Measurements from ENCODE around the gene APP.

APP gene

DNA sequence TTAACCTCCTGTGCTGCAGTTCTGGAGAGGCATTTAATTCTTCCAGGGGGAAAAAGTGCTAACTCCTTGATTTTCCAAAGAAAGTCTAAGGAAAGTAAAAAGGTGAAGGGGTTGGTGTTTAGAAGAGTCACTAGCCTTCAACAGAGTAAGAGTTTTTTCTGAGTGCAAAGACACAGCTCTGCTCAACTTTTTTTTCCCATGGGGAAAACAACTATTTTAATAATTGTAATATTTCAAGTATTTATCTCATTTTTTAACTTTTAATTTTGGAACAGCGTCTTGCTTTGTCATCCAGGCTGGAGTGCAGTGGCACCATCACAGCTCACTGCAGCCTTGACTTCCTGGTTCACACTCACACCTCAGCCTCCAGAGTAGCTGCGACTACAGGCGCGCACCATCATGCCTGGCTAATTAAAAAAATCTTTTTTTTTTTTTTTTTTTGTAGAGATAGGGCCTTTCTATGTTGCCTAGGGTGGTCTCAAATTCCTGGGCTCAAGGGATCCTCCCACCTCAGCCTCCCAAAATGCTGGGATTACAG lies 202.6 kb downstream of the APP start:
- DNase-seq = peak; percentile 16

DNA sequence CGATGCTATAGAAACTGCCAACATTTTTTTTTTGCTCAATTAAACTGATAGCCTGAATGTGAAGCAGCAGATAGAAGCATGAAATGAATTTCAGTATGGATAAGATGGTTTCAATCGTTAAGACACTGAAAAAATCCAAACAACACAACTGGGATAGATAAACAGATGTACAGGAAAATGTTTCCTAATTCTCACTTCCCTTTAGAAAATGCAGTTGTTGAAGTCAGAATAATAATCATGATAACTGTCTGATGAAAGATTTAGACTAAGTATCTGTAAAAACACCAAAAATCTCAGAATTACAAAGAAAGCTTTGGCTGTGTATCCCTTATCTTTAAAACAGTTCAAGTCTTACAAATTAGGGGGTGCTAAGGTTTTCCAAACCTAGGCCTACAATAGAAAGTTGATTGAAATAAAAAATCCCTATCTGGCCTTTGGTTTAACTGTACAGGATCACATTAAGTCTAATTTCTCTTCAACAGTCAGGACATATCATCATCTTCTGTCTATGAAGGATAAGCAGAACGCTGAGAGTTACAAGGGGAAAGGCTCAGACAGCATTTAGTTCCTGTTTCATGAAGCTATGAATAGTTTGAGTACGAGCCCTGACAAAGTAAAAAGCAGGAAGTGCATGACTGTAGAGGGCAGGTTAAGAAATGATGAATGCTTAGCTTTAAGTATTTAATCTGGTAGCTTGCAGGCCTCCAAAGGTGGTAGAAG lies 203.2 kb downstream of the APP start:
- DNase-seq = no peak

DNA sequence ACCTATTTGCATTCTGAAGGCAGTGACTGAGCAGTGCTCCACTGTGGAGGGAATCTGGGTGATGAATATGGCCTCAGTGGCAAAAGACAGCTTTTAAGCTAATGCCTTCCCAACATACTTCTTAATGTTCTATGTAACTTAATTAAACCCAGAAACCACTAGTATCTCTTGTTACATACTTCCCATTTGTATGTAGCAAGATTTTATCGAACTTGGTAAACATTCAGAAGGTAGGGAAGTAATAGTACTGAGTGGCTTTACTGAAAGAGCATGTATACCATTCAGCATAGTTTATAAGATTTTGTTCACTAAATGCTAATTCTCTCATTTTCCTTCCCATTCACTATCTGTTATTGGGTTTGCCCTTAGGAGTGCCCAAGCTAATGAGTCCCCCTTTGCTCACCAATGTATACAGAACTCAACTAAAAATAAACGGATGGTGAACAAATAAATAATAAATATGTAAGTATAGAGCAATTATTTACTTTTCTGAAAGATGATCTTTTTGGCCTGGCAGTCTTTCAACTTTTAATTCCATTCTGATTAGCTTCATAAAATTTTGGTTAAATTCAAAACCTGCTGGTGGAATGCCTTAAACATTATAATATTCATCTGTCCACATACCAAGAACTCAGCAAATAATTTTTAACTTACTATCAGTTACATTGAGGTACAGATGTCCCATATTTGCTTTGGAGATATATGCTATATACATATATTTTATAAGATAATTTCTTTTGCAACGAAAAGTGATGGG lies 204.4 kb downstream of the APP start:
- DNase-seq = no peak

DNA sequence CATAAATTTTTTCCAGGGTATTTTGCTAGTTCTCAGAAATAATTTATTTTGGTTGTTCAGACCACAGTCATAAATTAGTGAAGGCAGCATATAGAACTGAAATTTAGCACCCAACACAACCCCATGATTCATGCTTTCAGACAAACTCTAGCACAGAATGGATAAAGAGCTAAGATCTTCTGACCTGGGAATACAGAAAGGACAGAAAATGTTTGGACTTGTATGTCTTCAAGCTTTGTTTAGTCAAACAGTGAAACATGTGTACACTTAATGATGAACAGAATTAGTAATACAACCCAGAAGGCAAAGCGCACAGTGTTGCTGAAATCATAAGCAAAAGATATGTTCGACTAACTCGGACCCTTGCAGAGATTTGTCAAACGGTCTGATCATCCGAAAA lies 205.6 kb downstream of the APP start:
- DNase-seq = no peak

DNA sequence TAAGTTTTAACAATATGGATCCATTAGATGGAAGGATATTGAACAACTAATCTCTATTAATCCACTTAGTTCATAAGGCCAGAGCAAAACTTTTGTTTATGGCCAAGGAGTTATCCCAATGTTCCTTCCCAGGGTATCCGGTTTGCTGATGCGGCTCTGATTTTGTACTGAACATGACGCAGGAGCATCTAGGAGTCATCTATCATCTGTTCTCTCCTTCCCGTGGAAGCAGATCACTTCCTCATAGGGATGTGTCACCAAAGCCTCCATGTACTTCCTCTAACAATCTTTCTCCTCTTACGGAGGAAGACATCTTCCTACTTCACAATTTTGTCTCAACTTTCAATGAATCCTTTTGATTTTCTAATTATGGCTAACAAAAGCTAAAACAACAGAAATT lies 206.6 kb downstream of the APP start:
- DNase-seq = no peak

DNA sequence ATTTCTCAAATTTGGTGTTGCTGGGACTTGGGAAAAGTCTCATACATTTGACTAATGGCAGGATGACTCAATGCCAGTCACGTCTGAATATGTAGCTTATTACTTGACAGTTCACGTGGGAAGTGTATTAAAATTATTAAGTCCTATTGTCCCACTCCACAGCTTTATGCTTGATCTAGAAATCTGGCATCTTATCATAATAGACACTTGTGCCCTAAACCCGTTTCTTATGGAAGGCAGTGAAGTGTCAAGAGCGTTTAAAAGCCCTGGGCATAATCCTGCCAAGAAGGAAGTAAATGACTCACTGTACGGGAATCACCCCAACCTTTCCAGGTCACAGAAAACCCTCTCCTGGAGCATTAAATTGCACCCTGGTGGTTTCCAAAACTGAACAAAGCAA lies 207.4 kb downstream of the APP start:
- DNase-seq = no peak

DNA sequence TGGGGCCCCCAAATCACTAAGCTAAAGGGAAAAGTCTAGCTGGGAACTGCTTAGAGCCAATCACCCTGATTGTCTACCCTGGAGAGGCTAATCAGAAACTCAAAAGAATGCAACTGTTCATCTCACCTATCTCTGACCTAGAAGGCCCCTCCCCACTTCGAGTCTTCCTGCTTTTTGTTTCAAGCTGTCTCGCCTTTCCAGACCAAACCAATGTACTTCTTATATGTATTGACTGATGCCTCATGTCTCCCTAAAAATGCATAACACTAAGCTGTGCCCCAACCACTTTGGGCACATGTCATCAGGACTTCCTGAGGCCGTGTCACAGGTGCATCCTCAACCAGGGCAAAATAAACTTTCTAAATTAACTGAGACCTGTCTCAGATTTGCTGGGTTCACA lies 209.5 kb downstream of the APP start:
- DNase-seq = no peak

DNA sequence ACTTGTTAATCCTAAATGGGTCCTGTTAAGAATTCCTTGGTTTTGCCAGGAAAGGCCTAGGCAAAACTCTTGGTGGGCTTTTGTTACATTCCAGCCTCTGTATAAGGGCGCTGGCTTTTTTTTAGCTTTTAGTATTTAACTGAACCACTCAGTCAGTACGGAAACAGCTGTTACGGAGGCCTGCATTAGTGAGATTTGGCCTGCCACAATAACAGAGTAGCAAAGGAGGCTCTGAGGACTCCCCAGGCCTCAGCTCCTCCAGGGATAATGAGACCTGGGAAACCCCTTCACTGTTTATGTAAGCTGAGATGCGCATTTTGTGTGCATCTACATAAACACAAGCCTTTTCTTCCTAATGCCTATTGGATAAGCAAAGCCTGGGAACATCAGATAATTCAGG lies 210.2 kb downstream of the APP start:
- DNase-seq = no peak

DNA sequence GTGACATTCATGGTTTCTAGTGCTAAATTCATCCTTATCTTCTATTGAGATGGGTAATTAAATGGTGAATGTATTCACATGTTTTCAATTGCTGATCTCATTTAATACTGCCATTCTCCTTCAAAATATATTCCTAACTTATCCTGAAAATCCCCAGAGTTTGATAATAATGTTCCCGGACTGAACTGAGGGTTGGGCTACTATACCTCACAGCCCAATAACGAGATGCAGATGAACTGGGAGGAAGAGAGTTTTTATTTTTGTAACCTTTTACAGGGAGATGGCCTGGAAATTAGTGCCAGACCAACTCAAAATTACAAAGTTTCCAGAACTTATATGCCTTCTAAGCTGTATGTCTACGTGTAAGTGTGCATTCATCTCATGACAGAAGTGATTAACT lies 210.8 kb downstream of the APP start:
- no peak for DNase-seq

DNA sequence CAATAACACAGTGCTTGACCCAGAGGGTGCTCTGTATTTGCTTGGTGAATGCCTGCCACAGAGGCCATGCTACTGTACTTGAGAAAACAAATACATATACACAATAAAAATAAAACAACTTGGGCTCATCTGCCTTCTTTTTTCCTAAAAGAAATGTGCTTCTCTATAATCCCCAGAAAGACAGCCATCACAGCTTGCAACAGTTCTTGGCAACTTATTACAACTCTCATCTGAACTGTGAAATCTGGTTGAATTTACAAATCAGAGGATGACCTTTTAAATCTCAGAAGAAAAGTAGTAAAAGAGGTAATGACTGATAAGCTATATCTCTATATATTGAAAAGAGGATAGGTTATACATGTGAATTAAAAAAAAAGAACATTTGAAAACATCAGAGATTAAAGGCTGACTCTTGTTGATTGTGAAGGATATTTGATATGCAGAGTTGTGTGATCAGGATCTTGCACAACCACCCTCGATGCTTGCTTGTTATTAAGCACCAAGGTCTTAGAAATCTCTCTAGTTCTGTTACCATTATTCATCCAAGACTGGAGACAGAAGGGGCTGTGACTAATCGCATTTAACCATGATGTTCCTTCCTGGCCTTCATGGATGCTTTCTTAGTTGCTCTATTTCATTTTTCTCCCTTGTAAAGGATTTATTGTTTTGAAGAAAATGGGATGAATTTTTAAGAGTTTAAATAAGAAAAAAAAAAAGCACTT lies 213.4 kb downstream of the APP start:
- DNase-seq = no peak

DNA sequence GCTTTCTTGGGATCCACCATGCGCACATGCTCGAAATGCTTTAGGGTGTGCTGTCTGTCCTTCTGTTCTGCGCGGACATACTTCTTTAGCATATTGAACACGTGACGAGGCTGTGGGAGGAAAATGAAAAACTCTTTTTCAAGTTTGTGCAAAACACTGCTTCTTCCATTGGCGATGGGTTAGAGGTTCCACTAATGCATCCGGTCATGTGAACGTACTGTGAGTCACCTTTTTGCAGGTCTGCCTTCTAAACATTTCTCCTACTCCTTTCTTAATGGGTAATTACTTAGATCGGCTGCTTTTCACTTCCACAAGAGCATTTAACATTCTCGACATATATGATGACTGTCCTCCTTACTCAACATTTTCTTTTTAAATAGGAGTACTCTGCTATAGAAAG lies 214.9 kb downstream of the APP start:
- no peak for DNase-seq

DNA sequence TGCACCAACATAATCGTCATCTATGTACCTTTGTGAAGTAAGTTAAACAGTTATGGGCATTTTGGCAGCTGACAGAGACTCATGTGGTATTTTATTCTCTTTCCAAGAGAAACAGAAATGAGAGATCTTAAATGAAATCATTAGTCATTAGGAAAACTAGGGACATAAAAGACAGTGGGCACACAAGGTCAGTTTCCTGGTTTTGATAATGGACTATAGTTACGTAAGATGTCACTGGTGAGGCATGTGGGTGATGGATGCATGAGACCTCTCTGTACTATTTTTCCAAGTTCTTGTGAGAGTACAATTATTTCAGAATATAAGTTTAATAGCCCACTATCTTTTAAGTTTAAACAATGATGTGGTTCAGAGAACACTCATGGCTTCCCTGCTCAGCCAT lies 216.9 kb downstream of the APP start:
- no peak for DNase-seq

DNA sequence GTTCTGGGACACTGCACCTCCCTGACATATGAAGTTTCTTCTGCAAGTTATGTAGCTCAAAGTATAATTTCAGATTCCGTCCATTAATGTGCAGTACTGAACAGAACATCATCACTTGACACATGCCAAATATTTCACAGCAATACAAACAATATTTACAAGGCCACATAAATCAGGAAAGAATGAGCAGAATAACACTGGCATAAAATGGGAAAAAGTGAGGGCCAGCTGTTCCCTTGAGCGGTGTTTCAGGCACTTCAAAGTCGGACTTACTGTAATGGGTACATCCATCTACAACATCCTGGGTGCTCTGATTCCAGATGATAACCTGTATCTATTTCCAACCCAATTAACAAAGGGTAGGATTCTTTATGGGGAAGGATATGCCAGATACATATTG lies 217.4 kb downstream of the APP start:
- no peak for DNase-seq

DNA sequence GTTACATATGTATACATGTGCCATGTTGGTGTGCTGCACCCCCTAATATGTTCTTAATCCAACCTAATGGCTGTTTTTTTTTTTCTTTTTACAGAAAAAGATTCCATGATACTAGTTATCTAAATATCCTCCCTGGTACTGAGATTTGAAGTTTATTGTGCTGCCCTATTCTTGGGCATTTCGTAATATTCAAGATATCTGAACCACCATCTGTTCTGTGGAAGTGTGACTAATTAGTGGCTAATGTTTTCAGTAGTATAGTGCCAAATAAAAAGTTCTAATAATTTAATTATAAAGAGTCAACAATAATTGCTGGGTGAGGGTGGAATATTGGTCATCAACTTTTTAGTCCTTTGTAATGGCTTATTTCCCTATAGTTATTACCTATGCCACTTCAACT lies 218.3 kb downstream of the APP start:
- no peak for DNase-seq

DNA sequence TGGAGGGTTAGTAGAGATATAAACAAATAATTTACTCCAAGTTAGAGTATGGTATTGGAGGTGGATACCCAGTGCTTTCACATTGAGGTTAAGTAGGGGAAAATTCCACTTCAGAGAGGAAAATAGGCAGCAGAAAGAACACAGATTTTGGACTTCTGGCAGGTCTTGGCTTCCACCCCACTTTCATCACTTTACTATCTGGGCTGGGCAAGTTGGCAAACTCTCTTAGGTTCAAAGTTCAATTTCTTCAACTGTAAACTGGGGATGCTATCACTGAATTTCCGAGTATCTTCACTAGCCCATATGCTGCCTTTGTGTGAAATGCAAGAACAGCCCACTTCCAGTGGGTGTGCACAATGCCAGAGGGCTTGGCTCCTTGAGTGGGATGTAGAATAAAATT lies 220.9 kb downstream of the APP start:
- DNase-seq = no peak

DNA sequence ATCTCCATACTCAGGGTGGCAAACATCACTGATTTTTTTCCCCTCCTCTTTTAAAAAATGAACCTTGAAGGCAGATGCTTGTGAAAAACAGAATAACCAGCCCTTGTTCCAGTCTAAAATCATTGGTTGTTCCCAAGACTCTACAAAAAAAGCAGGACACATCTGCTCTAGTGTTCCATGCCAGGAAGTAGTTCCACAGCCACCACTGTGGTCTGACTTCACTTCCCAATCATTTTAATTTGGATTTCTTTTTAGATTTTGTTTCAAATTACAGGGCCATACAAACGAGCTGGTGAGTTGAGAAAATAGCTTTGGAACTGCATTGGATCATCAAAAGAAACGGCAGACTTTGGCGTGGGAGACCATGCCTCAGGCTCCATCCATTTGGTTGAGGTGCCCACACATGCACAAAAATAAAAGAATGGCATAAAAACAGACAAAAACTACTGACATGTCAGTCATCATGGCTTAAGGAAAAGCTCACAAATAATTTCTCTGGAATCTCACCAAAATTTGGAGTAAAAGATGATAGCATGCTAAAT lies 225.8 kb downstream of the APP start:
- no peak for DNase-seq

DNA sequence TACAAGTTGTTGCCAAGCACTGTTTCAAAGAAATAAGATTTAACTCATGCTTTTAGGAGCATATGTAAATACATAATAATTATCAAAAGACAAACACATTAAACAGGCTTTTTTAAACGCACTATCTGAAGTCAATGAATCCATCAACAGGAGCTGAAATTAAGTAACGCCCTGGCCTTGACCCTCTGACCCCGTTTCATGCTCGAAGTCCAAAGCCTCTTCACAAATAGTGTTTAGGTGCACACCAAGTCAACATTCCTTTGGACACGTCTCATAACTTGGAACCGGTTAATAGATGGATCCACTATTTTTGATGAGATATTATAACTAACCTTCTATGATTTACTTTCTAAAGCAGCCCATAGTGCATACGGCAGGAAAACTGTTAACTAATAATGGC lies 226.5 kb downstream of the APP start:
- DNase-seq = no peak

DNA sequence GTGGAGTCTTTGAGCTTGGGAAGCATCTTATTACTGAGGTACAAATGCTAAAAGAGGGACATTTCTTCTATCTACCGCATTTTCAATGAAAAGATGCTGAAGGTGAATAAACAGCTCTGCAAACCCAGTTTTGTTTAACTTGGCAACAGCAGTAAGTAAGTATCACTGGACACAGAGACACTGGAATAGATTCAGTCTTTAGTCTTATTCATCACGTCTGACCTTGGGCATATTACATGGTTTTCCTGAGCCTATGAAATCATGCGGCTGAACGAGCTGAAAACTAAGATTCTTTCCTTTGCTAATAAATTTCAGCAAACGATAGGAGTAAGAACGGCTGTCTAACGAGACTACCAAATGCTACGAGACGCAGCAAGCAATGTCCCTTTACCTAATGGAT lies 228.4 kb downstream of the APP start:
- DNase-seq = no peak

DNA sequence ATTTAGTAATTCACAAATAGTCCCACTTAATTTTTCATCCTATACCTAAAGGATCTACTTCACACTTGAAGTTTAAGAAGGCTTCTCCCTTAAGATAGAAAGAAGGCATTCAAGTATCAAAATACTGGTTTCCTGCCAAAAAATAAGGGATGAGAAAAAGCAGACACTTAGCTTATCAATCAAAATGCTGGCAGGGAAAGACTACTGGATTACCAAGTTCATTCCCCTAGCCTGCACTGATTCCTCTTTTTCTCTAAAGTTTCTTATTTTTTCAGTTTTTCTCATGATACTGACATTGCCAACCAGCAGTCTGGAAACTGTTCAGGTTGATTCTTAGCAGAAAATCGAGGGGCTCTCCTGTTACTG lies 231.2 kb downstream of the APP start:
- DNase-seq = no peak

DNA sequence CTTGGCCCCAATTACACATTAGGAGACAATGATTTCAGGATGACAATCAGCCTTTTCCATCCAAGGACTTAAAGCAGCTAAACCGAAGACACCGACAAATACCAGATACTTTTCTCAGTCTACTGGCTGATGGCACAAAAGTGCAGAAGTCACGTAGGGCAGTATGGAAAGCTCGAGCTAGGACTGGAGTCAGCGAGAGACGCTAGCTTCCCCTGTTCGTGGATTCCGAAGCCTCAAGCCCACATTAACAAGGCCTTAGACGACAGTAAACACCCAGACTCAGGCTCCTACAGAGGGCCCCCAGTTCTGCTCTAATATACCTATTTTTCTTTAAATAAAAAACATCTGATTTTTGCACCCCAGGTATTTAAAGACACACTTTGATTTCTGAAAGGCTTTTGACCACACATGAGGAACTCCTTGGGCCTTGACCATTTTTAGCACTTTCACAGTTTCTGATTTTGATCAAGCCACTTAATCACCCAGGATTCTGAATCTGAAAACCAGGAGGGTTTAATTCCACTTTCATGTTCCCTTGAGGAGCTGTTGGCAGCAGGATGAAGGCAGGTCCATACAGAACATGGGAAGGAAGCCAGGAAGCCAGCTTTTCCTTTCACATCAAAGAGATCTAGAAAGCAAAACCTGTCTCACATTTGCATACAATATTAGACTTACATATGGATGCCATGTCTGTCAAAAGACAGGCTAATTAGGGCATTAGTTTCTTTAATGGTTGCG lies 231.7 kb downstream of the APP start:
- DNase-seq = no peak

DNA sequence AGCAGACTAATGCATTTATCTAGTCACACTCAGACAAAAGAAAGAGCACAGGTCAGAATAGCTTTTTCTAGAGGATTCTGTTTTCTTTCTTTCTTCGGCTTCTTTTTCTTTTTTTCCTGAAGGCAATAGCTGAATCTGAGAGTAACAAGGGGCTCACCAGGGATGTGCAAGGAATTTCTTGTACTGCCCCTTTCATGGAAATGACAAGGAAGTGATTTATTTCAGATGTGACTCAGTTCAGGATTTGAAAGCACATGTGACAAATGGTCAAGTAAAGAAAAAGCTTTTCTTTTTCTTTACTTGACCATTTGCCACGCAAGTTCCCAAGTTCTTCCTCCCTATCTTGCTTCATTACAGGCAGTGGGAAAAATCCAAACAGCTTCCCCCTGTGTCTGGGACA lies 233.8 kb downstream of the APP start:
- DNase-seq = no peak

DNA sequence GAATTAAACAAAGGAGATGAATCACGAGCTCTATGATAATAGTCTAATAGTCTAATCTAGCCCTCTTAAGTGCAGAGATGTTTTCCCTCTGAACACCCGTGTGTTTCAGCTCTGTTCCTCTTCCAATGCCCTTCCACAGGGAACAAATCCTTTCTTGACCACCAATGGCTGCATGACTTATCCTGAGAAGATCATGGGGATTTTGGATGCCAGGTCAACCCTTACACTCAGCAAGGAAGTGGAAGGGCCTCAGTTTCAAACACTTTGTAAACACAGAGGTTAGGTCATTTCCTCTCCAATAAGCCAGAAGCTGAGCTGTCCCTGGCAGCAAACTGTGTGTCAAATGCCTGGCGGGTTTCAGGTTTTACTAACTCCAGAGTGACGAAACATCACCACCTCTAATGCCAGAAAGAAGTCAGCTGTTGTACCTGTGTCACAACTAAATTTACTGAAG lies 235.8 kb downstream of the APP start:
- DNase-seq = peak; percentile 2

DNA sequence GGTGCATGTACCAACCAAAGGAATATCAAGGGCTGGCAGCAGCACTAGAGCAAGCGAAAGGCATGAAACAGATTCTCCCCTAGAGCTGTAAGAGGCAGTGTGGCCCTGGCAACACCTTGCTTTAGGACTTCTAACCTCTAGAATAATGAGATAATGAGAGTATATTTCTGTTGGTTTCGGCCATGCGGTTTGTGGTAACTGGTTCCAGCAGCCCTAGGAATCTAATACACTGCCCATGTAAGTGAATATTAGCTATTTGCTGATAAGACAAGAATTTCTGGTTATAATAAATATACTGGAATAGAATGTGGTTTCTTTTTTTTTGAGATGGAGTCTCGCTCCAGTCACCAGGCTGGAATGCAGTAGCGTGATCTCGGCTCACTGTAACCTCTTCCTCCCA lies 236.4 kb downstream of the APP start:
- DNase-seq = no peak

All from CD4-positive, alpha-beta T cell treated with Interleukin-6 for 4 hours (primary cell).